Osteocyte (in vitro differentiated cells): Measurements from ENCODE around the gene SMYD2. TPM values are rescaled to one million over a fixed set of nuclear protein-coding genes. Genes with fewer than 3 reads are reported as not detected.

ENCODE experiments used
- DNase-seq: peaks from one replicate; pipeline ENCODE4 v3.0.0; 2021; ENCODE audit warnings: mixed read lengths; ENCODE audit not compliant: unreplicated experiment; ENCODE audit errors: extremely low spot score
- H3K27ac Mint-ChIP-seq: one replicate; pipeline ENCODE4 v1.8.0; 2021; ENCODE audit warnings: mild to moderate bottlenecking, mixed read lengths; ENCODE audit not compliant: unreplicated experiment
- H3K27me3 Mint-ChIP-seq: one replicate; pipeline ENCODE4 v1.8.0; 2021; ENCODE audit warnings: mixed read lengths; ENCODE audit not compliant: unreplicated experiment
- H3K36me3 Mint-ChIP-seq: one replicate; pipeline ENCODE4 v1.8.0; 2021; ENCODE audit warnings: mixed read lengths; ENCODE audit not compliant: unreplicated experiment
- H3K4me1 Mint-ChIP-seq: one replicate; pipeline ENCODE4 v1.8.0; 2021; ENCODE audit warnings: mixed read lengths; ENCODE audit not compliant: unreplicated experiment
- H3K4me3 Mint-ChIP-seq: one replicate; pipeline ENCODE4 v1.8.0; 2021; ENCODE audit warnings: mild to moderate bottlenecking, moderate library complexity, mixed read lengths; ENCODE audit not compliant: unreplicated experiment
- H3K9me3 Mint-ChIP-seq: one replicate; pipeline ENCODE4 v1.8.0; 2021; ENCODE audit warnings: mixed read lengths; ENCODE audit not compliant: unreplicated experiment
- total RNA-seq: library from RNA; stranded (reverse); gene quantifications from 2 replicates; pipeline ENCODE4 v1.2.1, GENCODE V29; 2021
- TF ChIP-seq, protein P1 (sequence below): fragments of 200-600 bp; sonication (generic); IDR thresholded peaks from 2 replicates; pipeline ENCODE4 v1.5.0; 2021; ENCODE audit warnings: antibody characterized with exemption, mild to moderate bottlenecking, moderate library complexity

Gene SMYD2
- total RNA-seq, 1 donor from 2014 or later = 44.7 TPM

GRCh38 chr1:214352838-214353237 lies 71.9 kb downstream of the SMYD2 start:
- Mint-ChIP-seq H3K4me1 (peaks cover 45% of the 10 kb centered on the region), H3K4me3 (no peak overlapping the region), H3K36me3 (peaks cover 48% of the 10 kb centered on the region), H3K27me3 (no peaks in the 10 kb centered on the region), H3K9me3 (no peaks in the 10 kb centered on the region), H3K27ac (no peak overlapping the region)
- DNase-seq = no peak
- TF ChIP-seq, protein P1, sequence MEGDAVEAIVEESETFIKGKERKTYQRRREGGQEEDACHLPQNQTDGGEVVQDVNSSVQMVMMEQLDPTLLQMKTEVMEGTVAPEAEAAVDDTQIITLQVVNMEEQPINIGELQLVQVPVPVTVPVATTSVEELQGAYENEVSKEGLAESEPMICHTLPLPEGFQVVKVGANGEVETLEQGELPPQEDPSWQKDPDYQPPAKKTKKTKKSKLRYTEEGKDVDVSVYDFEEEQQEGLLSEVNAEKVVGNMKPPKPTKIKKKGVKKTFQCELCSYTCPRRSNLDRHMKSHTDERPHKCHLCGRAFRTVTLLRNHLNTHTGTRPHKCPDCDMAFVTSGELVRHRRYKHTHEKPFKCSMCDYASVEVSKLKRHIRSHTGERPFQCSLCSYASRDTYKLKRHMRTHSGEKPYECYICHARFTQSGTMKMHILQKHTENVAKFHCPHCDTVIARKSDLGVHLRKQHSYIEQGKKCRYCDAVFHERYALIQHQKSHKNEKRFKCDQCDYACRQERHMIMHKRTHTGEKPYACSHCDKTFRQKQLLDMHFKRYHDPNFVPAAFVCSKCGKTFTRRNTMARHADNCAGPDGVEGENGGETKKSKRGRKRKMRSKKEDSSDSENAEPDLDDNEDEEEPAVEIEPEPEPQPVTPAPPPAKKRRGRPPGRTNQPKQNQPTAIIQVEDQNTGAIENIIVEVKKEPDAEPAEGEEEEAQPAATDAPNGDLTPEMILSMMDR = no peak

DNA sequence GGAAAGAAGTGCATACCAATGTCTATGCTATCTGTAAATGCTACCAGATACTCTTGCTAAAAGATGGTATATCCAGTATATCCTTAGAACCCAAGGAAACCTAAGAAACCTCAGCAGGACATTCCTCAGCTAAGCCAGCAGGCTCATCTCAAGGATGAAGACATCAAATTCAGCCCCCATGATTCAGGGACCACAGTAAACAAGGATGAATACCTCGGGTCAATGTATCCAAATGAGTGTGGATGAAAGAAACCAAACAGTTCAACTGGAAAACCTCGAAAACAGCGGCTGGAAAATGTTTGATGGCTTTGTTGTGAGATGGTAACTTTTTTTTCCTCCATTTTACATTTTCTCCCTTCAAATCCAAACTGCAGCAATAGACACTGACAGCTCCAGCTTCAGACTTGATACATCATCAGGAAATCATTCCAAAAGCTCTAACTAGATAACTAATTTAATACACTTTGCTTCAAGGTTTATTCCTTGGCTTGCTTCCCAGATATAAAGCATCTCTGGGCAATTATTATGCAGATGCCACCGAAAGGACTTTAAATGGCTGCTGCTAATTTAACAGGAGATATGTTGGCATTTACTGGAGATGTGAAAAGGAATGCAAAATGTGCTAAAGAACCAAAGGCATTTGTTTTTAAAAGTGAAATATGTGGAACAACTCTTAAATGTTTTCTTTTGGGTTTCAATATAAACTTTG lies 73.6 kb downstream of the SMYD2 start:
- Mint-ChIP-seq H3K9me3 (no peaks in the 10 kb centered on the region), H3K27me3 (no peaks in the 10 kb centered on the region), H3K27ac (peak overlapping the region; percentile 77), H3K36me3 (peaks cover 44% of the 10 kb centered on the region), H3K4me1 (peaks cover 41% of the 10 kb centered on the region), H3K4me3 (no peak overlapping the region)
- no peak for DNase-seq
- TF ChIP-seq, protein P1 = no peak

DNA sequence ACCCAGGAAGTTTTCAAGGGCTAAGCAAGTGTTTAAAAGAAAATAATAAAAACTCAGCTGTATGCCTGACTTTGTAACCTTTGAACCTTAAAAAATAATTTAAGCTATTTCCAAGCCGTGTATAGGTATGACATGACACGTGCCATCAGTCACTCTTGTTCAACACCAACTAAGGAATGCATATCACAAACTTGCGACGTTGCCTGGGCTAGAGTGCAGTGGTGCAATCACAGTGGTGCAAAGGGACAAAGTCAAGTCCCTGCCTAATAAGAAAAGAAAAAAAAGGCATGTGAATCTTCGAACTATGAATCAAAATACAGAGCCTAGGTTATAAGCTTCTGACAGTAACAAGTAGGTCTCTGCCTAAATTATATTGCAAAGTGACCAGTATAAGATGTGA lies 79.2 kb downstream of the SMYD2 start:
- Mint-ChIP-seq H3K4me3 (no peak overlapping the region), H3K27ac (no peak overlapping the region), H3K27me3 (no peaks in the 10 kb centered on the region), H3K9me3 (no peaks in the 10 kb centered on the region), H3K4me1 (peaks cover 18% of the 10 kb centered on the region), H3K36me3 (peaks cover 76% of the 10 kb centered on the region)
- DNase-seq = no peak
- TF ChIP-seq, protein P1 = no peak

- no peaks in the 10 kb centered on the region for H3K27me3 Mint-ChIP-seq
- peaks cover 76% of the 10 kb centered on the region for H3K36me3 Mint-ChIP-seq
- H3K4me1 Mint-ChIP-seq = peaks cover 13% of the 10 kb centered on the region
- TF ChIP-seq, protein P1 = no peak
- H3K4me3 Mint-ChIP-seq = no peak overlapping the region
- no peak for DNase-seq
- H3K27ac Mint-ChIP-seq = peak overlapping the region; percentile 11
- H3K9me3 Mint-ChIP-seq = no peaks in the 10 kb centered on the region
These were observed 79.7 kb downstream of the SMYD2 start for GRCh38 chr1:214360525-214361164.

DNA sequence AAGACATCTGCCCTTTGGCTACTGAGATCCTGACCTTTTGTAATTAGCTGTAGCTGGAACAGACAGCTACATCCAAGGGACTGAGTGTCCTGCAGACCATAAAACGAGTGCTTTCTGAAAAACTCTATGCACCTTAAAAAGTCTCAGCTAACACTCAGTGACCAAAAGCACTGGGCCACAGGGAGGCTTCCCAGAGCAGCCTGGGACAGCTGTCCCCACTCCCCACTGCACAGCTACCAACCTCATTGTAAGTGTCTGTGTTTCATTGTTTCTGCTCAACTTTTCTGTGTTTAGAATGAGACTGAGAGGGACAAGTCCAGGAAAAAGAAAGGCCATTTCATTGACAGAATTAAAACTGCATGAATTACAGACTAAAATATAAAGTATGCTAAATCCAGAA lies 80.7 kb downstream of the SMYD2 start:
- Mint-ChIP-seq H3K36me3 (peaks cover 75% of the 10 kb centered on the region), H3K9me3 (no peaks in the 10 kb centered on the region), H3K4me3 (no peak overlapping the region), H3K27me3 (no peaks in the 10 kb centered on the region), H3K4me1 (peaks cover 7% of the 10 kb centered on the region), H3K27ac (peak overlapping the region; percentile 24)
- TF ChIP-seq, protein P1 = no peak
- peak; percentile 44 for DNase-seq
